H1 (cell line): ENCODE measurements around the gene PAXX. TPM values are rescaled to one million over a fixed set of nuclear protein-coding genes. Genes with fewer than 3 reads are reported as not detected.

Source experiments
- CTCF ChIA-PET: fragments of 300-600 bp; sonication (Branson Sonifier 250); formaldehyde crosslinking; loops from one replicate; lab custom pipeline; 2021; ENCODE audit not compliant: partially characterized antibody; lab: Charles Lee
- POLR2A ChIA-PET: fragments of 300-600 bp; sonication (Branson Sonifier 250); formaldehyde crosslinking; loops from one replicate; lab custom pipeline; 2021; ENCODE audit warnings: inconsistent platforms; ENCODE audit not compliant: partially characterized antibody; lab: Charles Lee
- DNase-seq, 2 experiments: peaks; one replicate each; pipeline versions ENCODE4 v3.0.0 to v3.0.0-alpha.2; 2010 to 2022; ENCODE audit warnings: low spot score in 2 of 2, low read depth in 1 of 2, mixed read lengths in 1 of 2
- FAIRE-seq: peaks from 2 replicates; lab custom pipeline; 2011; peaks lifted over from hg19 to GRCh38; lab: Jason Lieb, UNC
- H2AFZ ChIP-seq: 2 replicates; pipeline ENCODE4 v1.8.1; 2012; ENCODE audit warnings: low read length, inconsistent platforms
- H2AK5ac ChIP-seq: 2 replicates; pipeline ENCODE4 v1.6.1; 2013; ENCODE audit warnings: low read depth, low read length
- H2BK120ac ChIP-seq: replicated peaks from 2 replicates; pipeline ENCODE3; 2013; ENCODE audit warnings: low read depth, low read length, inconsistent platforms
- H2BK12ac ChIP-seq: 2 replicates; pipeline ENCODE4 v1.6.1; 2013; ENCODE audit warnings: low read depth, low read length
- H2BK15ac ChIP-seq: 2 replicates; pipeline ENCODE4 v1.6.1; 2013; ENCODE audit warnings: low read length
- H2BK20ac ChIP-seq: 2 replicates; pipeline ENCODE4 v1.6.1; 2013; ENCODE audit warnings: low read length
- H2BK5ac ChIP-seq: 2 replicates; pipeline ENCODE4 v1.6.1; 2013; ENCODE audit warnings: low read depth, low read length
- H3K14ac ChIP-seq: 2 replicates; pipeline ENCODE4 v1.6.1; 2013; ENCODE audit warnings: inconsistent platforms; ENCODE audit not compliant: insufficient read length
- H3K18ac ChIP-seq: 2 replicates; pipeline ENCODE4 v1.6.1; 2013; ENCODE audit warnings: low read length; ENCODE audit errors: extremely low read depth
- H3K23ac ChIP-seq: 2 replicates; pipeline ENCODE4 v1.6.1; 2013; ENCODE audit warnings: inconsistent platforms; ENCODE audit not compliant: insufficient read length
- H3K23me2 ChIP-seq: 2 replicates; pipeline ENCODE4 v1.6.1; 2013; ENCODE audit warnings: low read depth, low read length
- H3K27ac ChIP-seq: 2 replicates; pipeline ENCODE4 v1.6.1; 2011; ENCODE audit warnings: low read depth, low read length, inconsistent platforms
- H3K27me3 ChIP-seq, 4 experiments: replicated peaks in 1 of 4; 1 replicate in 1 of 4; 2 replicates in 3 of 4; pipeline versions ENCODE4 v1.6.1 to v1.8.1; 2011 to 2013; ENCODE audit warnings: low read length in 3 of 4, mild to moderate bottlenecking in 3 of 4, inconsistent platforms in 2 of 4, mixed read lengths in 2 of 4, moderate library complexity in 1 of 4; ENCODE audit not compliant: control insufficient read depth in 3 of 4, insufficient read depth in 3 of 4; ENCODE audit errors: extremely low read depth in 1 of 4
- H3K36me3 ChIP-seq, 4 experiments: 2 replicates each; pipeline versions ENCODE4 v1.6.1 to v1.8.1; 2011 to 2013; ENCODE audit warnings: mild to moderate bottlenecking in 4 of 4, low read length in 3 of 4, moderate library complexity in 2 of 4, control low read depth in 1 of 4, inconsistent platforms in 1 of 4; ENCODE audit not compliant: insufficient read depth in 4 of 4, control insufficient read depth in 2 of 4
- H3K4ac ChIP-seq: replicated peaks from 2 replicates; pipeline ENCODE3; 2013; ENCODE audit warnings: low read length, low read depth, mixed read lengths, inconsistent platforms; ENCODE audit not compliant: insufficient read length
- H3K4me1 ChIP-seq, 4 experiments: replicated peaks in 1 of 4; 1 replicate in 1 of 4; 2 replicates in 3 of 4; pipeline versions ENCODE4 v1.6.1 to v1.8.1; 2011 to 2013; ENCODE audit warnings: low read length in 3 of 4, inconsistent platforms in 2 of 4, mixed read lengths in 1 of 4; ENCODE audit not compliant: insufficient read depth in 4 of 4, control insufficient read depth in 3 of 4
- H3K4me2 ChIP-seq, 2 experiments: 2 replicates each; pipeline versions ENCODE4 v1.6.1 to v1.8.1; 2011 to 2013; ENCODE audit warnings: low read depth in 2 of 2, low read length in 2 of 2, control low read depth in 1 of 2, inconsistent platforms in 1 of 2, mild to moderate bottlenecking in 1 of 2; ENCODE audit not compliant: insufficient read depth in 1 of 2
- H3K4me3 ChIP-seq, 4 experiments: fragments of 200-600, 300-600 bp in 1 of 4; sonication (generic), shearing (Covaris generic), sonication (Bioruptor Twin) in 1 of 4; 2 replicates each; pipeline versions ENCODE4 v1.5.1 to v1.8.1; 2011 to 2016; ENCODE audit warnings: low read length in 4 of 4, low read depth in 3 of 4, control low read depth in 2 of 4, inconsistent platforms in 2 of 4, mild to moderate bottlenecking in 2 of 4, mixed read lengths in 1 of 4, moderate library complexity in 1 of 4; ENCODE audit not compliant: insufficient read depth in 2 of 4; ENCODE audit errors: extremely low read depth in 1 of 4
- H3K56ac ChIP-seq: replicated peaks from 2 replicates; pipeline ENCODE3; 2013; ENCODE audit warnings: low read depth, mild to moderate bottlenecking, mixed read lengths, low read length, inconsistent platforms; ENCODE audit not compliant: insufficient read length
- H3K79me1 ChIP-seq: 2 replicates; pipeline ENCODE4 v1.6.1; 2013; ENCODE audit warnings: low read depth, low read length, control low read depth
- H3K79me2 ChIP-seq, 2 experiments: 2 replicates each; pipeline versions ENCODE4 v1.6.1 to v1.8.1; 2012 to 2013; ENCODE audit warnings: low read length in 2 of 2, mild to moderate bottlenecking in 2 of 2, inconsistent platforms in 1 of 2; ENCODE audit not compliant: insufficient read depth in 2 of 2, control insufficient read depth in 1 of 2
- H3K9ac ChIP-seq, 4 experiments: replicated peaks in 1 of 4; 1 replicate in 1 of 4; 2 replicates in 3 of 4; pipeline versions ENCODE4 v1.6.1 to v1.8.1; 2011 to 2013; ENCODE audit warnings: low read depth in 3 of 4, low read length in 3 of 4, control low read depth in 2 of 4, mild to moderate bottlenecking in 2 of 4, moderate library complexity in 2 of 4, inconsistent platforms in 1 of 4; ENCODE audit errors: extremely low read depth in 1 of 4
- H3K9me3 ChIP-seq, 2 experiments: 2 replicates each; pipeline versions ENCODE4 v1.6.1 to v1.8.1; 2012 to 2013; ENCODE audit warnings: mild to moderate bottlenecking in 2 of 2, moderate library complexity in 2 of 2, control low read depth in 1 of 2, inconsistent platforms in 1 of 2, low read depth in 1 of 2, low read length in 1 of 2, mixed read lengths in 1 of 2; ENCODE audit not compliant: insufficient read depth in 2 of 2
- H4K20me1 ChIP-seq, 2 experiments: replicated peaks in 1 of 2; 2 replicates each; pipeline versions ENCODE3 to v1.8.1; 2011 to 2013; ENCODE audit warnings: inconsistent platforms in 2 of 2, low read length in 2 of 2, mild to moderate bottlenecking in 1 of 2; ENCODE audit not compliant: insufficient read depth in 2 of 2, control insufficient read depth in 1 of 2
- H4K5ac ChIP-seq: 2 replicates; pipeline ENCODE4 v1.6.1; 2013; ENCODE audit warnings: low read length, low read depth, mixed read lengths, inconsistent platforms; ENCODE audit not compliant: insufficient read length
- H4K8ac ChIP-seq: 2 replicates; pipeline ENCODE4 v1.8.0; 2013; ENCODE audit warnings: mild to moderate bottlenecking, moderate library complexity, low read length, inconsistent platforms; ENCODE audit not compliant: insufficient read depth; ENCODE audit errors: extremely low read depth
- H4K91ac ChIP-seq: replicated peaks from 2 replicates; pipeline ENCODE3; 2013; ENCODE audit warnings: low read length, mixed read lengths, inconsistent platforms; ENCODE audit not compliant: insufficient read length
- CEBPB ChIP-seq: IDR thresholded peaks from 2 replicates; pipeline ENCODE4 v1.6.1; 2012; ENCODE audit warnings: low read depth, low read length
- HDAC2 ChIP-seq, 2 experiments: fragments of 300-600 bp in 1 of 2; sonication (generic) in 1 of 2; IDR thresholded peaks; 2 replicates each; pipeline ENCODE4 v1.6.1; 2011 to 2012; ENCODE audit warnings: low read depth in 2 of 2, low read length in 2 of 2, mild to moderate bottlenecking in 2 of 2, moderate library complexity in 2 of 2, borderline replicate concordance in 1 of 2, inconsistent platforms in 1 of 2
- KDM1A ChIP-seq: fragments of 200-600, 300-600 bp; sonication (generic); IDR thresholded peaks from 2 replicates; pipeline ENCODE4 v1.7.1; 2016; ENCODE audit warnings: mild to moderate bottlenecking, low read length, borderline replicate concordance
- NANOG ChIP-seq: IDR thresholded peaks from 2 replicates; pipeline ENCODE4 v1.6.1; 2011; ENCODE audit warnings: low read length, low read depth, mild to moderate bottlenecking, inconsistent platforms; ENCODE audit not compliant: insufficient read depth, poor library complexity, severe bottlenecking
- POLR2AphosphoS5 ChIP-seq: IDR thresholded peaks from 2 replicates; pipeline ENCODE4 v1.6.1; 2011; ENCODE audit warnings: low read depth, low read length
- POU5F1 ChIP-seq: IDR thresholded peaks from 2 replicates; pipeline ENCODE4 v1.6.1; 2011; ENCODE audit warnings: low read depth, mild to moderate bottlenecking, low read length, moderate library complexity
- RBBP5 ChIP-seq: IDR thresholded peaks from 2 replicates; pipeline ENCODE4 v1.7.1; 2012; ENCODE audit warnings: low read depth, mild to moderate bottlenecking, inconsistent platforms, low read length, moderate library complexity, borderline replicate concordance
- RXRA ChIP-seq: IDR thresholded peaks from 2 replicates; pipeline ENCODE4 v1.6.1; 2011; ENCODE audit warnings: low read depth, mild to moderate bottlenecking, low read length, moderate library complexity; ENCODE audit not compliant: insufficient read depth
- SIN3A ChIP-seq, 2 experiments: IDR thresholded peaks in 1 of 2; conservative IDR thresholded peaks in 1 of 2; 2 replicates each; pipeline ENCODE4 v1.6.1; 2011 to 2012; ENCODE audit warnings: low read length in 2 of 2, improper control_type of control experiment in 1 of 2, low read depth in 1 of 2, mild to moderate bottlenecking in 1 of 2
- SIRT6 ChIP-seq: IDR thresholded peaks from one replicate; pipeline ENCODE4 v1.7.1; 2012; ENCODE audit warnings: low read length, inconsistent platforms
- TEAD4 ChIP-seq: IDR thresholded peaks from 2 replicates; pipeline ENCODE4 v1.6.1; 2012; ENCODE audit warnings: low read depth, low read length, inconsistent platforms, mixed read lengths
- WGBS, 2 experiments: shearing (Covaris generic) in 1 of 2; methylation state at CpG; one replicate each; pipeline versions ENCODE4 v1.1.6 to v1.1.7; 2013 to 2015; ENCODE audit warnings: low lambda C conversion rate in 2 of 2, mixed read lengths in 2 of 2, inconsistent platforms in 1 of 2, low coverage in 1 of 2, missing lambda C conversion rate in 1 of 2; ENCODE audit not compliant: insufficient replicate concordance in 2 of 2, insufficient coverage in 1 of 2, insufficient read length in 1 of 2; ENCODE audit errors: extremely low coverage in 1 of 2, missing lambda C conversion rate in 1 of 2; 5-methylcytosine and 5-hydroxymethylcytosine counted together
- polyA plus RNA-seq, 7 experiments: library from polyadenylated mRNA; depleted of rRNA in 3 of 7; stranded (reverse) in 5 of 7; unstranded in 2 of 7; fragments of >200 nt in 5 of 7; fragments of 200-250 nt in 2 of 7; gene quantifications; 1 replicate in 5 of 7; 2 replicates in 1 of 7; 4 replicates in 1 of 7; pipeline versions ENCODE4 v1.2.1 to v1.2.3, GENCODE V29; 2011 to 2013; ENCODE audit warnings: missing spikeins in 2 of 7, mixed read lengths in 2 of 7
- total RNA-seq: library from RNA; stranded (reverse); fragmentation: NEBNext Ultra II Directional; extraction: Animal tissue kit (Norgen Biotek cat#: 25700); gene quantifications from 2 replicates; pipeline ENCODE4 v1.2.1, GENCODE V29; 2021

Gene PAXX
- total and polyA plus RNA-seq, 2 of the 8 experiments (the other 6 are each of a cell fraction or from before 2014, with no cell fraction given): 43.4 to 45.9 TPM

- Histone ChIP-seq H3K27ac (no peak overlapping the region), H2BK5ac (no peak overlapping the region), H3K9me3 (no peaks in the 10 kb centered on the region), H3K27me3 (no peaks in the 10 kb centered on the region; a peak in 3 of 7 replicates), H4K20me1 (peaks cover 2 to 5% of the 10 kb centered on the region in 2 experiments), H3K18ac (no peak overlapping the region), H4K8ac (no peak overlapping the region), H3K79me1 (no peaks in the 10 kb centered on the region), H3K9ac (no peak overlapping the region), H2BK120ac (no peak overlapping the region), H3K23me2 (no peaks in the 10 kb centered on the region), H3K4me1 (peaks cover 0 to 2% (median 0%) of the 10 kb centered on the region in 4 experiments; a peak in 4 of 7 replicates), H2AK5ac (no peak overlapping the region), H3K56ac (no peak overlapping the region), H4K91ac (no peak overlapping the region), H2BK12ac (no peak overlapping the region), H3K4me3 (no peak overlapping the region), H3K23ac (no peak overlapping the region), H2AFZ (no peak overlapping the region), H3K4ac (no peak overlapping the region), H3K4me2 (no peak overlapping the region), H4K5ac (no peak overlapping the region), H3K79me2 (no peaks in the 10 kb centered on the region), H3K14ac (no peak overlapping the region), H2BK15ac (no peak overlapping the region), H3K36me3 (peaks cover 0 to 3% (median 0%) of the 10 kb centered on the region in 4 experiments; a peak in 1 of 8 replicates), H2BK20ac (no peak overlapping the region)
- FAIRE-seq: no peak
- no peak for DNase-seq
- CTCF ChIA-PET: interaction anchor here (0.7 to 4.2 kb wide), 16 partner anchors 8 to 198 kb away, joined by 3 to 65 read pairs (median 16); partner anchors contain the start of genes ABCA2, CLIC3, PTGDS and SAPCD2
- WGBS, 2 experiments: 89% methylated on average over 10 of the region's 13 CpGs; no CpG with 5 or more reads in 1 of the 2 experiments
- TF ChIP-seq SIRT6 (no peak), TEAD4 (no peak), RXRA (no peak), POLR2AphosphoS5 (no peak), HDAC2 (IDR thresholded peaks at IDR 0.05; ENCODE audit: borderline replicate concordance in 1 of 2, low read depth in 2 of 2, low read length in 2 of 2) (no peak), SIN3A (conservative IDR thresholded peaks at IDR 0.05 in 1 of 2, IDR thresholded peaks at IDR 0.05 in 1 of 2; ENCODE audit: low read depth in 1 of 2, low read length in 2 of 2) (no peak), CEBPB (no peak), RBBP5 (no peak), POU5F1 (no peak), NANOG (no peak), KDM1A (no peak)
- POLR2A ChIA-PET: interaction anchor here (1.0 to 1.8 kb wide), 2 partner anchors 10 to 27 kb away, joined by 3 to 5 read pairs; no protein-coding TSS in a partner anchor
Measured at GRCh38 chr9:137037035-137037434, 44.8 kb downstream of the PAXX start.
